BJ (cell line): ENCODE measurements around the gene SLC35G2. TPM values are rescaled to one million over a fixed set of nuclear protein-coding genes. Genes with fewer than 3 reads are reported as not detected.
"Not testable (repeated sequence)": the region's sequence is repeated elsewhere in the genome, so short reads cannot be mapped to it uniquely, and the experiment has no call there.

ENCODE experiments used
- CTCF ChIA-PET: fragments of 350-600 bp; formaldehyde crosslinking; extraction: SDS; loops from one replicate; lab custom pipeline; 2021; ENCODE audit warnings: antibody characterized with exemption, inconsistent platforms; lab: Yijun Ruan, JAX
- POLR2A ChIA-PET: fragments of 300-600 bp; sonication (Branson Sonifier 250); formaldehyde crosslinking; extraction: SDS; loops from one replicate; lab custom pipeline; 2021; ENCODE audit warnings: antibody characterized with exemption; lab: Charles Lee
- DNase-seq: peaks from one replicate; pipeline ENCODE4 v3.0.0-alpha.2; 2011; ENCODE audit warnings: low read depth
- H3K27me3 ChIP-seq: 2 replicates; pipeline ENCODE4 v1.6.0; 2011; ENCODE audit warnings: low read length; ENCODE audit not compliant: control insufficient read depth, insufficient read depth
- H3K36me3 ChIP-seq: 2 replicates; pipeline ENCODE4 v1.5.1; 2011; ENCODE audit warnings: low read length; ENCODE audit not compliant: control insufficient read depth, insufficient read depth
- H3K4me3 ChIP-seq: 2 replicates; pipeline ENCODE4 v1.5.1; 2011; ENCODE audit warnings: low read depth, mild to moderate bottlenecking, control low read depth, low read length
- CTCF ChIP-seq: IDR thresholded peaks from 2 replicates; pipeline ENCODE4 v1.5.1; 2011; ENCODE audit warnings: low read depth, mild to moderate bottlenecking, control low read depth, inconsistent platforms, low read length, moderate library complexity; ENCODE audit not compliant: insufficient read depth
- polyA plus RNA-seq: library from polyadenylated mRNA; depleted of rRNA; stranded (reverse); fragments of >200 nt; gene quantifications from 2 replicates; pipeline ENCODE4 v1.2.3, GENCODE V29; 2011

Gene SLC35G2
- polyA plus RNA-seq, 1 experiment, result 5.5 TPM

DNA sequence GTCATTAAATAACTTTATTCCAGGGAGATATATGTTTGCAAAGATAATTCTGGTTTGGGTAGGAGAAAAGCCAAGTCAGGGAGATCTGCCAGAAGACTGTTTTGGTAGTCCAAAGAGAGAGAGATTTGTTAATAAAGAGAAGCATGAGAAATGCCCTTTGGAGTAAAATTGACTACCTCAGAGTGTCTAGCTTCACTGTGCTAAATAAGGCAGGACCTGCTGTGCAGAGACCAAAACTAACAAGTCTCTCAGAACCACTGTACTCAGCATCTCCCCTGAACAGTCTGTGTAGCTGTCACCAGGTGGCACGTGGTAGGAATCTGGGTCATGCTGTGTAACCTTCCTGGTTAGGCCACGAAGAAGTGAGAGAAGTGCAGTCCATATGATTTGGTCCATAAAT, 31.6 kb upstream of the SLC35G2 start:
- H3K4me3 ChIP-seq, result no peak overlapping the region
- TF ChIP-seq CTCF, result no peak
- DNase-seq, result no peak
- H3K27me3 ChIP-seq, result no peaks in the 10 kb centered on the region; the same call in 1 of the 2 replicates
- POLR2A ChIA-PET, result interaction anchor here (1.1 kb wide), 1 partner anchor 227 kb away, joined by 4 read pairs; no protein-coding TSS in a partner anchor
- H3K36me3 ChIP-seq, result no peaks in the 10 kb centered on the region
- CTCF ChIA-PET, result interaction anchor here (0.9 to 1.9 kb wide), 5 partner anchors 8 to 161 kb away, joined by 3 to 6 read pairs (median 3); partner anchors contain the start of gene STAG1

GRCh38 chr3:136788154-136788553, 30.8 kb upstream of the SLC35G2 start:
- no peak for TF ChIP-seq CTCF
- Histone ChIP-seq H3K36me3 (no peaks in the 10 kb centered on the region), H3K4me3 (no peak overlapping the region), H3K27me3 (no peaks in the 10 kb centered on the region; the same call in 1 of the 2 replicates)
- POLR2A ChIA-PET, result no interaction called here
- DNase-seq, result no peak
- CTCF ChIA-PET, result interaction anchor here (0.6 to 1.3 kb wide), 2 partner anchors 28 to 149 kb away, joined by 3 read pairs; no protein-coding TSS in a partner anchor

DNA sequence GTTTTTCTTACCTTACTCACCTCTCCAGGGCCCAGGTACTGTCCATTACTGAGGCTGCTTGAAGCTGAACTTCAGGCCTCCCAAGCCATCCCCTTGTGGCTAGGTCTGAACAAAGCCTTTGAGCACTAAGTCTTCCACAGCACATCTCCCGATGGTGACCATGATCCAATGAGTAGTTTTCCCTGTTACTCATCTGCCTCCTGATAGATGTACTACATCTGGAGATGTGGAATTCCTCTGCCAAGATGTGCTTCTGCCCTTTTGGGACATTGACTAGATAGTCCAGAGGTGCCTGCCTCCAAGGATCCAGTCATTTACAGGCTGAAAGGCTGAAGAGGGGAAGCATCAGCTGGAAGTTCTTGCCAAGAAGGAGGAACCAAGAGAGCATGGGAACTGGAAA, 28.9 kb upstream of the SLC35G2 start:
- H3K4me3 ChIP-seq, result no peak overlapping the region
- CTCF ChIA-PET, result interaction anchor here (0.6 to 1.7 kb wide), 2 partner anchors 13 to 37 kb away, joined by 3 to 7 read pairs; partner anchors contain the start of gene STAG1
- POLR2A ChIA-PET, result no interaction called here
- no peak for TF ChIP-seq CTCF
- no peaks in the 10 kb centered on the region for H3K36me3 ChIP-seq
- DNase-seq, result no peak
- no peaks in the 10 kb centered on the region; the same call in 1 of the 2 replicates for H3K27me3 ChIP-seq

DNA sequence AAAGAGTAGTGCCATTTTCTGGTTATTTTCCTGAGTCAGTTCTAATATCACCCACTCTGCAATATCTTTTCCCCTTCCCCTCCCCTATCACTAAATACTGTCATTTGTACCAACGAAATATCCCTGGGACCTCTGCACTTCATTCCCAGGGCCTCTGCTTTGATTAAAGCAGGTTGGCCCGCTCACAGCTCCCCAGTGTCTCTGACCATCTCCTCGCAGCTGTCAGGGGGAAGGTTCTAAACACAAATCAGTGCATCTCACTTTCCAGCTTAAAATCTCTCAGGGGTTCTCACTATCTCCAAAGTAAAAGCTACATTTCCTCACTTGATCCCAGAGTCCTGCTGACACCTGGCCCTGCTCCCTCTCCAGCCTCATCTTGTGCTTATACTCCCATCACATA, 28.1 kb upstream of the SLC35G2 start:
- CTCF ChIA-PET, result interaction anchor here (1.7 kb wide), 1 partner anchor 38 kb away, joined by 7 read pairs; the partner anchor contains the start of gene STAG1
- no peak for TF ChIP-seq CTCF
- POLR2A ChIA-PET, result no interaction called here
- no peak for DNase-seq
- no peak overlapping the region for H3K4me3 ChIP-seq
- H3K36me3 ChIP-seq, result no peaks in the 10 kb centered on the region
- no peaks in the 10 kb centered on the region; the same call in 1 of the 2 replicates for H3K27me3 ChIP-seq

- ChIA-PET POLR2A (no interaction called here), CTCF (interaction anchor here (1.0 to 1.3 kb wide), 2 partner anchors 10 to 12 kb away, joined by 4 to 5 read pairs; no protein-coding TSS in a partner anchor)
- Histone ChIP-seq H3K27me3 (no peaks in the 10 kb centered on the region; the same call in 1 of the 2 replicates), H3K4me3 (no peak overlapping the region), H3K36me3 (no peaks in the 10 kb centered on the region)
- no peak for DNase-seq
- no peak for TF ChIP-seq CTCF
These were observed 26.2 kb upstream of the SLC35G2 start for GRCh38 chr3:136792556-136793330.

GRCh38 chr3:136801146-136801545, 17.8 kb upstream of the SLC35G2 start:
- DNase-seq, H3K27me3 ChIP-seq, H3K36me3 ChIP-seq, POLR2A ChIA-PET, CTCF ChIA-PET, H3K4me3 ChIP-seq: not testable (repeated sequence)
